ENCODE results near the gene IMMP2L.

- TF ChIP-seq CTCF (IDR thresholded peaks at IDR 0.05), result no peak
- TF ChIP-seq POLR2A (IDR thresholded peaks at IDR 0.05), result no peak
Observed at GRCh38 chr7:110888641-110889040, 673.7 kb downstream of the IMMP2L start.
